ENCODE results near the gene SLC44A4.
"Not testable (repeated sequence)": the region's sequence is repeated elsewhere in the genome, so short reads cannot be mapped to it uniquely, and the experiment has no call there.

SLC44A4 gene

DNA sequence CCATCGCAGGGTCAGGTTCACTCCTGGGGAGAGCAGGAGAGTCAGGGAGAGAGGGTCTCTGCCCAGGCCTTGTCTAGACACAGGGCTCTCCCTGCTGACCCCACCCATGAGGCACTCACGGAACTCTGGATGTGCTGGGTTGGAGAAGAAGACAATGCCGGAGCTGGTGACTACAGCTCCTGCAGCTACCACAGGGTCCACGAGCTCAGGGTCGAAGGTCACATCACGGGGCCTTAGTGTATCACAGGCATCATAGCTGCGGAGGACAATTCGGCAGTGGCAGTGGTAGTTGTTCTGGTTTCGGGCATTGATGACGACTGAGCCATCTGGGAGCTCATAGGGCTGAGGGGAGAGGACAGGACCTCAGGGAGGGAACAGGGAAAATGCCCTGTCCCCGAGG is 18.9 kb downstream of the SLC44A4 start:
- no peak for DNase-seq (ENCODE audit: extremely low read depth, low read depth)
- TF ChIP-seq, protein P1, sequence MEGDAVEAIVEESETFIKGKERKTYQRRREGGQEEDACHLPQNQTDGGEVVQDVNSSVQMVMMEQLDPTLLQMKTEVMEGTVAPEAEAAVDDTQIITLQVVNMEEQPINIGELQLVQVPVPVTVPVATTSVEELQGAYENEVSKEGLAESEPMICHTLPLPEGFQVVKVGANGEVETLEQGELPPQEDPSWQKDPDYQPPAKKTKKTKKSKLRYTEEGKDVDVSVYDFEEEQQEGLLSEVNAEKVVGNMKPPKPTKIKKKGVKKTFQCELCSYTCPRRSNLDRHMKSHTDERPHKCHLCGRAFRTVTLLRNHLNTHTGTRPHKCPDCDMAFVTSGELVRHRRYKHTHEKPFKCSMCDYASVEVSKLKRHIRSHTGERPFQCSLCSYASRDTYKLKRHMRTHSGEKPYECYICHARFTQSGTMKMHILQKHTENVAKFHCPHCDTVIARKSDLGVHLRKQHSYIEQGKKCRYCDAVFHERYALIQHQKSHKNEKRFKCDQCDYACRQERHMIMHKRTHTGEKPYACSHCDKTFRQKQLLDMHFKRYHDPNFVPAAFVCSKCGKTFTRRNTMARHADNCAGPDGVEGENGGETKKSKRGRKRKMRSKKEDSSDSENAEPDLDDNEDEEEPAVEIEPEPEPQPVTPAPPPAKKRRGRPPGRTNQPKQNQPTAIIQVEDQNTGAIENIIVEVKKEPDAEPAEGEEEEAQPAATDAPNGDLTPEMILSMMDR (IDR thresholded peaks at IDR 0.05; ENCODE audit: low read depth, low read length, missing control alignments): no peak

DNA sequence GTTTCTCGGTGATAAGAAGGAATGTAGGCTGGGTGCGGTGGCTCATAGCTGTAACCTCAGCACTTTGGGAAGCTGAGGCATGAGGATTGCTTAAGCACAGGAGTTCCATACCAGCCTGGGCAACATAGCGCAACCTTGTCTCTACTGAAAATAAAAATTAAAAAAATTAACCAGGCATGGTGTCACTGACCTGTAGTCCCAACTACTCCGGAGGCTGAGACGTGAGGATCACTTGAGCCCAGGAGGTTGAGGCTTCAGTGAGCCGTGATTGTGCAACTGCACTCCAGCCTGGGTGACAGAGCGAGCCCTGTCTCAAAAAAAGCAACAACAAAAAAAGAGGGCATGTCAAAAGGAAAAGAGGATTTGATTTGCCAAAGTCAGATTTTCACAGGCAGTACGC is 20.1 kb downstream of the SLC44A4 start:
- TF ChIP-seq, protein P1 (IDR thresholded peaks at IDR 0.05; ENCODE audit: low read depth, low read length, missing control alignments): no peak
- no peak for DNase-seq (ENCODE audit: extremely low read depth, low read depth)
- no peak overlapping the region for H3K4me3 ChIP-seq (replicated peaks; ENCODE audit: low read depth, low read length)

More for the DNA sequence above, 18.9 kb downstream of the SLC44A4 start:
- H3K4me3 ChIP-seq (replicated peaks; ENCODE audit: low read depth, low read length): no peak overlapping the region

DNA sequence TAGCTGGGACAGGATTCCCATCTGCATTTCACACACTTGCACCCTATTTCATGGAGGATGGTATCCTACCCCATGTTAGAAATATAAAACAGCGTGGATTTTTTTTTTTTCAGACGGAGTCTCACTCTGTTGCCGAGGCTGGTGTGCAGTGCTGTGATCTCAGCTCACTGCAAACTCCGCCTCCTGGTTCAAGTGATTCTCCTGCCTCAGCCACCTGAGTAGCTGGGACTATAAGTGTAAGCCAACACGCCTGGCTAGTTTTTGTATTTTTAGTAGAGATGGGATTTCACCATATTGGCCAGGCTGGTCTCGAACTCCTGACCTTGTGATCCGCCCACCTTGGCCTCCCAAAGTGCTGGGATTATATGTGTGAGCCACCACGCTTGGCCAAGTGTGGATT is 21.0 kb downstream of the SLC44A4 start:
- DNase-seq (ENCODE audit: extremely low read depth, low read depth); H3K4me3 ChIP-seq (replicated peaks; ENCODE audit: low read depth, low read length): not testable (repeated sequence)

DNA sequence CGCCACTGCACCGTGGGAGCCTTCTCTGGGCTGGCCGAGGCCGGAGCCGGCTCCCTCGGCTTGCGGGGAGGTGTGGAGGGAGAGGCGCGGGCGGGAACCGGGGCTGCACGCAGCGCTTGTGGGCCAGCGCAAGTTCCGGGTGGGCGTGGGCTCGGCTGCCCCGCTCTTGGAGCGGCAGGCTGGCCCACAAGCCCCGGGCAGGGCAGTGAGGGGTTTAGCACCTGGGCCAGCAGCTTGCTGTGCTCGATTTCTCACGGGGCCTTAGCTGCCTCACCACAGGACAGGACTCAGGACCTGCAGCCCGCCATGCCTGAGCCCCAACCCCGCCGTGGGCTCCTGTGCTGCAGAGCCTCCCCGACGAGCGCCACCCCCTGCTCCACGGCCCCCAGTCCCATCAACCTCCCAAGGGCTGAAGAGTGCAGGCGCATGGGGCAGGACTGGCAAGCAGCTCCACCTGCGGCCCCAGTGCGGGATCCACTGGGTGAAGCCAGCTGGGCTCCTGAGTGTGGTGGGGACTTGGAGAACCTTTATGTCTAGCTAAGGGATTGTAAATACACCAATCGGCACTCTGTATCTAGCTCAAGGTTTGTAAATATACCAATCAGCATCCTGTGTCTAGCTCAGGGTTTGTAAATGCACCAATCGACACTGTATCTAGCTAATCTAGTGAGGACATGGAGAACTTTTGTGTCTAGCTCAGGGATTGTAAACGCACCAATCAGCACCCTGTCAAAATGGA is 26.6 kb downstream of the SLC44A4 start:
- not testable (repeated sequence) for DNase-seq (ENCODE audit: extremely low read depth, low read depth)

DNA sequence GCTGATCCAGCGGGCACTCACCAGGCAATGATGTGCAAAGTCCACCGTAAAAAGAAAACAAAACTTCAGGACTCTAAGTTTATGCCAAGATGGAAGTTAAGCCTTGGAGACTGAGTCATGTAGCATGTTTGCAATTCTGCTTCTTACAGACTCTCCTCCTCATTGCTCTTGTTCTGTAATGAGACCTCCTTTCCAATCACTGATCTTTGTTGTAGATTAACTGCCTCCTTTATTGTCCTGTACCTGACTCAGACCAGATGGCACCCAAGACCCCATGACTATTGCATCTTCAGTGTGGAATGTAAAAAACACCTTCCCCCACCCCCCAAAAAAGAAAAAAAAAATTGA is 27.3 kb downstream of the SLC44A4 start:
- no peak for DNase-seq (ENCODE audit: extremely low read depth, low read depth)
- no peak overlapping the region for H3K4me3 ChIP-seq (replicated peaks; ENCODE audit: low read depth, low read length)
- TF ChIP-seq, protein P1 (IDR thresholded peaks at IDR 0.05; ENCODE audit: low read depth, low read length, missing control alignments): no peak

More for the DNA sequence above, 26.6 kb downstream of the SLC44A4 start:
- H3K4me3 ChIP-seq (replicated peaks; ENCODE audit: low read depth, low read length): not testable (repeated sequence)

DNA sequence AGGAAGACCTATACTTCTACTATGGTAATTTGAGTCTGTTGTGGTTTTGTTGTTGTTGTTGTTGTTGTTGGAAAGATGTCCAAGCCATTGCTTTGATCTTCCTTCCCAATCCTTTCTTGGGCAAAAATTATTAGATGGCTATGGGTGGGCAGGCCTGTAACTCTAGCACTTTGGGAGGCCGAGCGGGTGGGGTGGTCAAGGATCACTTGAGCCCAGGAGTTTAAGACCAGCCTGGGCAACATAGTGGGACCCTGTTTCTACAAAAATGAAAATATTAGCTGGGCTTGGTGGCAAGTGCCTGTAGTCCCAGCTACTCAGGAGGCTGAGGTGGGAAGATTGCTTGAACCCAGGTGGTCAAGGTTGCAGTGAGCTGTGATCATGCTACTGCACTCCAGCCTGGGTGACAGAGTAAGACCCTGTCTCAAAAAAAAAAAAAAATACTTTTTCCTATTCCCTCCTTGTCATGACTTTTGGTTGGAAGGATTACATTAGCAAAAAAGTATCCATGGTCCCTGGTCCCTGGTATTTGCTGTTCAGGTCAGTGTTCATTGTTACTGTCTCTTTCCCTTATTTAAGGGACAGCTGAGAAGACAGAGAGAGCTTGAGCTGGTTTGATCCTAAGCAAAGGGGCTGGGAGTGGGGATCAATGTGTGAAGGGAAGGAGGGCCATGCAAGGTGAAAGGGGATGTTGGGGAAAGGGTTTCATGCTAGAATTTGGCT is 27.9 kb downstream of the SLC44A4 start:
- no peak overlapping the region for H3K4me3 ChIP-seq (replicated peaks; ENCODE audit: low read depth, low read length)
- TF ChIP-seq, protein P1 (IDR thresholded peaks at IDR 0.05; ENCODE audit: low read depth, low read length, missing control alignments): no peak
- DNase-seq (ENCODE audit: extremely low read depth, low read depth): no peak

DNA sequence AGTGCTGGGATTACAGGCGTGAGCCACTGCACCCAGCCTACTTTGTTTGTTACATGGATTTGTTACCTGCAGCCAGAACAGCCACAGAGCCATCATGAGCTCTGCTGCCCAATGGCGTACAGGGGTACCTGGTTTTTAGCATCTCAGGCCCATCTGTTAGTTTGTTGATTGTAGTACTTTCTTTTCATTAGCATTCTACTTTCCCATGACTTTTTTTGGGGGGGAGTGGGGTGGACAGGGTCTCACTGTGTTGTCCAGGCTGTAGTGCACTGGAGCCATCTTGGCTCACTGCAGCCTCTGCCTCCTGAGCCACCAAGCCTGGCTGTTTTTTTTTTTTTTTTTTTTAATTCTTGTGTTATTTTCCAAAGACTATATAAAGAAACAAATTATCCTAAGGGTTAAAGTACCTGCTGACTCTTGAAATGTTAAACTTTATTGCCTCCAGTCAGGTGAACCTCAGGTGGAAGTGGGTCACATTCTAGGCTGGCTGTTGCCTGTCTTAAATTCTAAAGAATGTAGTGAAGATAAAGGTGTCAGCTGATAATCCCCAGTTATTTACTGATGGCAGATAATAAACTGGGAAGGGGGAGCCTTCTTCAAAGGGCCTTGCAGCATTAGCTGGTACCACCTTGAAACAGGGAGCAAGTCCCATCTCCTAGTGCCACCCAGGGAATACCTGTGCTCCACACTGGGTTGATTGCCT is 31.4 kb downstream of the SLC44A4 start:
- TF ChIP-seq, protein P1 (IDR thresholded peaks at IDR 0.05; ENCODE audit: low read depth, low read length, missing control alignments): no peak
- H3K4me3 ChIP-seq (replicated peaks; ENCODE audit: low read depth, low read length): no peak overlapping the region
- no peak for DNase-seq (ENCODE audit: extremely low read depth, low read depth)
